PFSK-1 (cell line): ENCODE data around the gene STAT3.

Source experiments
- FOXP2 ChIP-seq: optimal IDR thresholded peaks from 2 replicates; pipeline ENCODE3; 2011; ENCODE audit warnings: borderline replicate concordance, control low read depth, inconsistent platforms; ENCODE audit not compliant: insufficient read depth; ENCODE audit errors: extremely low read length, extremely low read depth
- POLR2AphosphoS5 ChIP-seq: IDR thresholded peaks from 2 replicates; pipeline ENCODE4 v1.6.1; 2012; ENCODE audit warnings: low read depth, mild to moderate bottlenecking, control low read depth, low read length, moderate library complexity
- SIN3A ChIP-seq: IDR thresholded peaks from 2 replicates; pipeline ENCODE4 v1.6.1; 2012; ENCODE audit warnings: mild to moderate bottlenecking, low read length, moderate library complexity, borderline replicate concordance; ENCODE audit not compliant: insufficient read depth
- TAF1 ChIP-seq: IDR thresholded peaks from 2 replicates; pipeline ENCODE4 v1.6.1; 2012; ENCODE audit warnings: low read length, control low read depth, borderline replicate concordance; ENCODE audit not compliant: insufficient read depth
- TF ChIP-seq, protein P1 (sequence below), 2 experiments: IDR thresholded peaks; 2 replicates each; pipeline versions ENCODE4 v1.6.1 to v1.8.0; 2011 to 2012; ENCODE audit warnings: low read depth in 2 of 2, low read length in 2 of 2, control low read depth in 1 of 2, inconsistent platforms in 1 of 2, mild to moderate bottlenecking in 1 of 2, moderate library complexity in 1 of 2; ENCODE audit not compliant: insufficient read depth in 1 of 2

GRCh38 chr17:42275527-42276358, 112.5 kb downstream of the STAT3 start:
- no peak for TF ChIP-seq TAF1
- no peak for TF ChIP-seq POLR2AphosphoS5
- TF ChIP-seq SIN3A, result no peak
- no peak for TF ChIP-seq FOXP2
- TF ChIP-seq, protein P1, sequence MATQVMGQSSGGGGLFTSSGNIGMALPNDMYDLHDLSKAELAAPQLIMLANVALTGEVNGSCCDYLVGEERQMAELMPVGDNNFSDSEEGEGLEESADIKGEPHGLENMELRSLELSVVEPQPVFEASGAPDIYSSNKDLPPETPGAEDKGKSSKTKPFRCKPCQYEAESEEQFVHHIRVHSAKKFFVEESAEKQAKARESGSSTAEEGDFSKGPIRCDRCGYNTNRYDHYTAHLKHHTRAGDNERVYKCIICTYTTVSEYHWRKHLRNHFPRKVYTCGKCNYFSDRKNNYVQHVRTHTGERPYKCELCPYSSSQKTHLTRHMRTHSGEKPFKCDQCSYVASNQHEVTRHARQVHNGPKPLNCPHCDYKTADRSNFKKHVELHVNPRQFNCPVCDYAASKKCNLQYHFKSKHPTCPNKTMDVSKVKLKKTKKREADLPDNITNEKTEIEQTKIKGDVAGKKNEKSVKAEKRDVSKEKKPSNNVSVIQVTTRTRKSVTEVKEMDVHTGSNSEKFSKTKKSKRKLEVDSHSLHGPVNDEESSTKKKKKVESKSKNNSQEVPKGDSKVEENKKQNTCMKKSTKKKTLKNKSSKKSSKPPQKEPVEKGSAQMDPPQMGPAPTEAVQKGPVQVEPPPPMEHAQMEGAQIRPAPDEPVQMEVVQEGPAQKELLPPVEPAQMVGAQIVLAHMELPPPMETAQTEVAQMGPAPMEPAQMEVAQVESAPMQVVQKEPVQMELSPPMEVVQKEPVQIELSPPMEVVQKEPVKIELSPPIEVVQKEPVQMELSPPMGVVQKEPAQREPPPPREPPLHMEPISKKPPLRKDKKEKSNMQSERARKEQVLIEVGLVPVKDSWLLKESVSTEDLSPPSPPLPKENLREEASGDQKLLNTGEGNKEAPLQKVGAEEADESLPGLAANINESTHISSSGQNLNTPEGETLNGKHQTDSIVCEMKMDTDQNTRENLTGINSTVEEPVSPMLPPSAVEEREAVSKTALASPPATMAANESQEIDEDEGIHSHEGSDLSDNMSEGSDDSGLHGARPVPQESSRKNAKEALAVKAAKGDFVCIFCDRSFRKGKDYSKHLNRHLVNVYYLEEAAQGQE (IDR thresholded peaks at IDR 0.05; ENCODE audit: insufficient read depth in 1 of 2, low read depth in 2 of 2, low read length in 2 of 2), result no peak
